Stimulated activated CD4-positive, alpha-beta T cell treated with anti-CD3 and anti-CD28 coated beads, Interleukin-12 subunit alpha, Interleukin-12 subunit beta, amount 100 ng/mL, for 4 hours (primary cell): Measurements from ENCODE around the gene KATNAL1.
A peak's percentile ranks its signal among the peaks of the same experiment; 100 is the strongest.

Experiments
- DNase-seq: peaks from one replicate; pipeline ENCODE4 v3.0.0-alpha.2; 2020

The KATNAL1 gene

DNA sequence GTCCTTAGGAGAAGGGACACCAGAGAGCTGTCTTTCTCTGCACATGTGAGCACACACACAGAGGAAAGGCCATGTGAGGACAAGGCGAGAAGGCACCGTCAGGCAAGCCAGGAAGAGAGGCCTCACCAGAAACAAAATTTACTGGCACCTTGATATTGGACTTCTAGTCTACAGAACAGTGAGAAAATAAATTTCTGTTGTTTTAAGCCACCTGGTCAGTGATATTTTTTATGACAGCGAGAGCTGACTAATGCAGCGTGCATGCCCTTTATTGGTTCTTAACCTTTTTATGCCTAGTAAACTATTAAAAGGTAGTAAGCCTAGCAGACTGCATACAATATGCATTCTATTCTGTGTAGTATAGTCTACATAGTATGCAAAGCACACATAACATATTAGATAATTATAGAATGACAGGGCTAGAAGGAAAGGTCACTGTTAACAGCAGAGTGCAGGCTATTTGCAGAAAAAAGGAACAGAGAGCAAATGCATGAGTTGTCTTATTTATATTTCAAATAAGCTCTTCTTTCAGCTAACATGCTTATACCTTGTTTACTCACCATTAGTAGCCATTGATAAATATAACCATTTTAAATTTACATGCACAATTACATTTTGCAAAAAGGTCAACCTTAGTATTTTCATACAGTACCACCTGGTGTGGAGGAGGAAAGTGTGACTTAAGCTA, 25.2 kb upstream of the KATNAL1 start:
- no peak for DNase-seq

DNA sequence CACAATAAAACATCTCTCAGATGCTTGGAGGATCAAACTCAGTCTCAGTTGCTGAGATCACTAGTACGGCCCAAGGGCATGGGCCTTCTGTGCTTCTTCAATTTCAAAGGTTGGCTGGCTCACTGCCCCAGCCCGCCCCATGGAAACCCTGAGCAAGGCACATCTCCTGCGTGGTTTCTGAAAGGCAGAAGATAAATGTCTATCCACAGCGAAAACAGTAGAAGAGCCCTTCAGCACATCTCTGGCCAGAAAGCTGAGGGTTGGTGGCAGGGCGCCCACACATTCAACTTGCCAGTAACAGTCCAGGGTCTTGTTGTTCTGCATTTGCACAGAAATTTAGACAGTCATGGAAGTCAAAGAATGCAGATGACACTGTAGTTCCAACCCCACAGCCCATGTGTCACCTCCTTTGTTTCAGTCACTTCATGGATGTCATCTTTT, 24.0 kb upstream of the KATNAL1 start:
- no peak for DNase-seq

DNA sequence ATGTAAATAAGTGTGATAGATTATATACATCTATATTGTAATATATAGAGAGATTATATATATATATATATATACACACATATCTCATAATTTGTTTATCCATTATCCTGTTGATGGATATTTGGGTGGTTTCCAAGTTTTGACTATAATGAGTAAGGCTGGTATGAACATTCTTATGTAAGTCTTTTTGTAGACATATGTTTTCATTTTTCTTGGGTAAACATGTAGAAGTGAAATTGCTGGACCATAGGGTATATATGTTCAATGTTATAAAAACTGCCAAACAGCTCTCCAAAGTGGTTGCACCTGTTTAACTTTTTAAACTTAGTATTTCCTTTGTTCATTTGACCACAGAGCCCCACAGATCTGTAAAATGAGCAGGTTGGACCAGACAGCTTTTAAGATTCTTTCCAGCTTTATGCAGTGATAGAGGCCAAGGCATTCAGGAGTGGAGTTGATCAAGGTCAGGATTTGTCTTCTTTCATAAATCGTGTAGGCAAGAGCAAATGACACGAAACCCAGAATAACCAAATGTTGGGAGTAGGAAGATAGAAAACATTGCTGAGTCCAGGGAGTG, 21.7 kb upstream of the KATNAL1 start:
- DNase-seq = no peak

DNA sequence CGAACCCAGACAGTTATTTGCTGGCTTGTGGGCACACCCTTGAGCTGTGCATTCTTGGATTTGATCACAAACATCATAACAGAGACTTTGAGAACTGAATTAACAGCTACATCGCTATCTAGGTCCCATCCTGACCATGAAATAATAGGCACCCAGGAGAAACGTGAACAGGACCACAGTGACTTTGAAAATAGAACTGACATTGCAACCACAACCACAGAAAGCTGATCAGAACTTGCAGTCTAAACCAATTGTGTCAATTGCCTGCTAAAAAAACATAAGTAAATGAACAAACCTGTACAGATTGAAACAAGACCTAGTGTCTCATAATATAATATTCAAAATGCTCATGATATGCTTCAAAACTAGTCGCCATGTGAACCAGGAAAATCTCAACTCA, 18.3 kb upstream of the KATNAL1 start:
- no peak for DNase-seq

DNA sequence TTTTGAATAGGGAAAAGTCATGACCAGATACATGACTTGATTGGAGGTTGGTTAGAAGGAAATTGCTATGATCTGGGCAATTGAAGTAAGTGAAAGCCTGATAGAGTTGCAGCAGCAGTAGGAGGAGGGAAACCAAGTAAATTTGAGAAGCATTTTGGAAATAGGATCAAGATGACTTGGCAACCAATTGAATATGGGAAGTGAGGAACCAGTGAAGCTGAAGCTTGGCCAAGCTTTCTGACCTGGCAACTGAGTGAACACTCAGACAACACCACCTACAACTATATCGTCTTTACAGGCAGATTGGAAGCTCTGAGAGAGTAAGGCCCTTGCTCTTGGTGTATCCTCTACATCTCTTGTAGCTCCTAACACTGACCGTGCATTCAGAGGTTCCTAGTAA, 16.2 kb upstream of the KATNAL1 start:
- DNase-seq = no peak

DNA sequence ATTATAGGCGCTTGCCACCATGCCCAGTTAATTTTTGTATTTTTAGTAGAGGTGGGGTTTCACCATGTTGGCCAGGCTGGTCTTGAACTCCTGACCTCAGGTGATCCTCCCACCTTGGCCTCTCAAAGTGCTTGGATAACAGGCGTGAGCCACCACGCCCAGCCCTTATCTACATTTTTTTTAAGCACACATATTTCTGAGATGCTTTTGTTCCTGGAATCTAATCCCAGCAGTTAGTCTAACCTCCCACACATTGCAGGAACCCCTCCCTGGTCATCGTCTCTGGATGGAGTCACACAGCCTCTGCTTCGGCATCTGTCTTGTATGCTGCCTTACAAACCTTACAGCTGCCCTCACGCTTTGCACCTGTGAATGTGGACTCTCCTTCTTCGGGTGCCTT, 15.1 kb upstream of the KATNAL1 start:
- DNase-seq = no peak

DNA sequence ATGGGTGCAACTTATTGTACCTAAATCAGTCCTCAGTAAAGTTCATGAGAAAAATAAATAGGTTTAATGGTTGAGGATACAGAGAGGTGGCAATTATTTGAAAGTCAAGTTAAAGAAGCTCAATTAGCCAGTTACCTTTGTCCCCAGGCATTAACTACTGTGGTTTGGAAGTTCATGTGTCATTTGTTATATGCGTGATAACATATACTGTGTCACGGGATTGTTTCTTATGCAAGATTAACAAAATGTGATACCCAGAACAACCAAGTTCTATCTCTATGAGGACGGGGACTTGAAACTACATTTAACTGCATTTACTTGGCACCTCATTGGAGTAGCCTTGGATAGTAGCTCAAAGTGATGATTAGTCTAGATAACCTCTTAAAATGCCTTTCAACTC, 13.9 kb upstream of the KATNAL1 start:
- no peak for DNase-seq

DNA sequence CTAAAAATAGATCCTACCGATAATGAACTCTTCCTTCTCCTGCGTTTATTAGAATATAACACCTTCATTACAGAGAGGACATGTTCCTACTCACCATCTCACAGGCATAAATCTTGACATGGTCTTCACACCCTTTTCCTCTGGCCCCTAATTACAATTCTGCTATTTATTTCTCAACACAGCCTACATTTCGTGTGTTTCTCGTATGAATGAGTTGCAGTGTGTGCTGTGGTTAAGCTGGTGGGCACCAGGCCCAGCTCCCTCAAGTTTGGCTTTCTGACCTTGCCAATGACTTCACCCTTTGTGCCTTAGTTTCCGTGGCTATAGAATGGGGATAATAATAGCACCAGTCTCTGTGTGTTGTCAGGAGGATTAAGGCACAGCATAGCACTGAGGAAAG, 12.3 kb upstream of the KATNAL1 start:
- DNase-seq = no peak

DNA sequence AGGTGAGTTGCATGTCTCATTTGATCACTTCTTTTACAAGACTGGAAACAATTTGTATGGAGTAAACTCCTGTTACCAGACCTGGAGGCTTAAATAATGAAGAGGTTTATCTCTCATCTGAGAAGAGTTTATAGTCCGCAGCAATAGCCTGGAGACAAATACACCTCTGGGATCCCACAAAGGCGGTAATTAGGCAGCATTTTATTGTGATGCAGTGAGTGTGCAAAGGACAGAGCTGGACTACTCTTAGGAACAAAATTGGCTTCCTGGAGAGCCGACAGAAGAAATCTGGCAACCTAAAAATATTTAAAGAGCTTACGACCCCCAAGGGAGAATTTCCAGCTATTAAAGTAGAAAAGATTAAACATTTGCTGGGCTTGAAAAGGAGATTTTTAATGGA, 11.8 kb upstream of the KATNAL1 start:
- DNase-seq = no peak

DNA sequence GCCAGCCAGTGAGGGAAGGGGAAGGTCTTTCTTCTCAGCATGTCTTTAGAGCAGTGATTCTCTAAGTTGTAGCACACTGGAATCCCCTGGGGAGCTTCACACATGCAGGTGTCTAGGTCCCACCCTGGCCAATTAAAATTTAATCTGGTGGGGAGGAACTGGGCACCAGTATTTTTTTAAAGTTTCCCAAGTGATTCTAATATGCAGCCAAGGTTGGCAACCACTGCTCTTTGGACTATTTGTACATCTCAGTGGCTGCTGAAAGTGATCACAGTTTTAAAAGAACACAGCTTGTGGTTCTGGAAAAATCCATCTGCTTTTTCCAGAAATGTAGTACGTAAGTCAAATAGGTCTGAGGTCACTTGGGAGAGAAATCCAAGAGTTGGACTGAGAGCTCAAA, 10.7 kb upstream of the KATNAL1 start:
- no peak for DNase-seq

DNA sequence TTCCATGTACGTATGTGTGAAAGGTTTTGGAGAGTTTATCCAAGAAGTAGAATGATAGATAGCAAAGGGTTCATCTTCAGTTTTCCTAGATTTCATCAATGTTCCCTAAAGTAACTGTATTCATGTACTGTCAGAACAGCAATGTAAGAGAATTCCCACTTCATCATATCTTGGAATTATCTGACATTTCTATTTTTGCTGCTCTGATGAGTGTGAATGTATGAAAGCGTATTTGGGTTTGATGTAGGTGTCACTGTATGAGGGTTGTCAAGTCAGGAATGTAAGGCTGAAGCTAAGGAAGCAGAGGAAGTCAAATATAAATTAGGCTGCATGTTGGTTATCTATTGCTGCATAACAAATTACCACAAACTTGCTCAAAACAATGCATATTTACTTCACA, 7.2 kb upstream of the KATNAL1 start:
- no peak for DNase-seq

DNA sequence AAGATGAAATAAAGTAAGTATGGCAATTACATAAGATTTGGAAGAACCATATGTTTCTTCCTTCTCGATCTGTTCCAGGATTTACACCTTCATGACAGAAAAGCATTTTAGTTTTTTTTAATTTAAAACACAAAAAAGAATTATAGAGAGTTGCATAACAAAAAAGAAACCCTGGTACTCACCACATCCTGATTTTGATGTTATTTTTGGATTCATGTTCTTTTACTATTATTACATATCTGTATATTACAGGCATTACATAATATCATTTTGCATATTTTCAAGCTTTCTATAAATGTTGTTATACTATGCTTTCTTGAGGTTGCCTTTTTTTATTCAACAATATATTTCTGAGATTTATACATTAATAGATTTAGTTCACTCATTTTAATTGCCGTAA, 6.7 kb upstream of the KATNAL1 start:
- no peak for DNase-seq

DNA sequence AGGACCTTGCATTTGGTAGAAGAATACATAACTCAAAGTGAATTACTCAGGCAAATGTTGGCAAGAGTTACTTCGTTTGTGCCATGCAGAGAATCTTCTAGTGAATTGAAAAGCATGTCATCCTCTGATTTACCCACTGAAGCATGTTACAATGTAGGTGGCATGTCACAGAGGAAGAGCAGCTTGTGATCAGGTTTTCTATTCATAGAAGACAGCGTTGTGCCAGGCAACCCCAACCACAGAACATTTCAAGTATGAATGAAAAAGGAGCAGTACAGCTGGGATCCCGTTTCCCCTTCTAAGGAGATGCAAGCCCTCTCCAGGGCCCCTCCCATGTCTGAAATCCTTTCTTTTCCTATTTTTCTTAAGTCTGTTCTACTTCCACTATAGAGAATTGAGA, 6.0 kb upstream of the KATNAL1 start:
- DNase-seq = no peak

DNA sequence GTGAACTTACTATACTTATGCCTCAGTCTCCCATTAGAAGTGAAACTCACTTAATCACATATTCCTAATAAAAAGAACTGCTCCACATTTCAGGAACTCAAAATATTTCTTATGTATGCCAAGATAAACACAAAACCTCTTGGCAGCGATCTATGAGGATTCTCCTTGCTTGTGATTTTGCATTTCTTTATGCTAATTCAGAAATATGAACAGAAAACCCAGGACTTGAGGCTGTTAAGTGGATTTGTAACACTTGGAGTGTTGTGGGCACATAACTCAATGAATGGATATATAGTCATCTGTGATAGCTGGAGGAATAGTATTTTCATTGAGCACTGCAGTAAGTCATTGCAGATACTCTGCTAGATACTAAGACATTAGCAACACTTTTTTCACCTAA, 5.6 kb upstream of the KATNAL1 start:
- no peak for DNase-seq

DNA sequence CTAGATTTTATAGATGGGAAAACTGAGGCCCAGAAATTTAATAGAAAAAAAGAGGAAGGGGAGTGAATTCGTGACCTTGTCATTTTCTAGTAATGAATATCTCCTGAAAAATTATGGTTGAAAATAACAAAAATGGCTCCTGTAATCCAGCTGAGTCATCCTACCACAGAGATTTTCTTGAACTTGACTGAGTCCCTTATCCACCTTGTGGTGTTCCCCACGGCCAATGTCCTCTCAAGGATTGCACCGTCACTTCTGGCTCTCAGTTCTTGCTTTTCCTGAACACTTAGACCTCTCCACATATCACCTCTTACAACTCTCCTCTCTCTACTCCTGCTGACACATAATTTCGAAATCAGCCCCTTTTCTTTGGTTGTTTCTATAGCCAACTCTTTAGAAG, 1.2 kb upstream of the KATNAL1 start:
- no peak for DNase-seq

DNA sequence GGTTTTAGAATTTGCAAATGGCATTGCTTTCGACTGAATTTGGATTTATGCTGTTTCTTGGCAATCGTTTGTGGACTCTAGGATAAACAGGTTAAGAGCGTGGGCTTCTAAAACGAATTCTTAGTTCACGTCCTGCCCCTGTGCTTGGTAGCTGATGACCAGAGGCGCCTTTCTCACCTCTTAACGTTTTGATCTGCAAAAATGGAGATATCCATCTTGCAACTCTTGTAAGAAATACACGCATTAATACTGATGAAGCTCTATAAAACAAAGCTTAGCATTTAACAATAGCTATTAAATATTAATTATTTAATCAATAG, 580 bp upstream of the KATNAL1 start:
- no peak for DNase-seq

DNA sequence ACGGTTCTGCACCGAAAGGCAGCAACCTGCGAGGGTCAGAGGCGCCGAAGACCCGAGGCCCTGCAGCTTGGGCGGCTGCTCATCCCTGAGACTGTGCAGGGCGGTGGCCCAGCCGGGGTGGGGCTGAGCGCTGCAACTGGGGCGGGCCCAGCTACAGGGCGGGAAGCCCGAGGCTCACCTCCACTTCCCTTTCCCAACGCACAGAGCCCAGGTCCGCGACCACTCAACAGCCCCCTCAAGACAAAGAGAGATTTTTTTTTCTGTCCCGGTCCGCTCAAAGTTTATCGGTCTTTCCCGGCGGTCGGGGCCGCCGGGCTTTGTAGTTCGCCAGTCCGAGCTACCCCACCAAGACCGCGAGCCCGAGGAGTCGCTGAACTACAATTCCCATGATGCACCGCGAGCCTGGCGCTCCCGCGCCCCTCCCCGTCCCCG, 573 bp downstream of the KATNAL1 start:
- peak; percentile 90 for DNase-seq

DNA sequence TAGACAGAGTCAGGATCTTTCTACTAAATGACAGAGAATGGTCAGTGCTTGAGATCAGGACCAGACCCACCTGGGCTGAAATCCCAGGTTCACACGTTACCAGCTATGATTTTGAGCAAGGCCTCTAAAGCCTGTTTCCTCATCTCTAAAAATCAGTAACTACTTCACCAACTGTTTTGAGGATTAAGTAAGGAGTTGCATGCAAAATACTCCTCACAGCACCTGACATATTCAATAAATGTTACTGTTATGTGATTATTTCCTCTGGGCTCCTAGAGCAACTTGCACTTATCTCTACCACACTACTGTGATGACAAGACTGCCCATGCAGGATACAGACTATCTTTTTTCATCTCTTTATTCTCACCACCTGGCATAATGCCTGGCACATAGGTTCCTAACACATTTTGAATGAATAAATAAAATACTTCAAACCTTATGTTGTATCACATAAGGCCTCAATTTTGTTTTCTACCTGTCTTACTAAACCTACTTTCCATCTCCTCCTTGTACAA, 1.8 kb downstream of the KATNAL1 start:
- DNase-seq = no peak

DNA sequence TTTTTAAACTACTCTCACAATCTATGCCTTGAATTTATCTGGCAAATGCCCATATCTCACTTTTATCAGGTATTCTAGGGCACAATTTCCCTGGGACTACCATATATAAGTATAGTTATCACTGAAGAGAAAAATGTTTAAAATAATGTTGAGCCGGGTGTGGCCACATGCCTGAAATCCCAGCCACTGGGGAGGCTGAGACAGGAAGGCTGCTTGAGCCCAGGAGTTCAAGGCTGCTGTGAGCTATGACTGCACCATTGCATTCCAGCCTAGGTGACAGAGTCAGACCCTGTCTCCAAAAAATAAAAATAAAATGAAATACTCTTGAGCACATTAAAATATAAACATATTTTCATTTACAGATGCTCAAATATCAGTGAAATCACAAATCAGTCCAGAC, 4.1 kb downstream of the KATNAL1 start:
- no peak for DNase-seq

DNA sequence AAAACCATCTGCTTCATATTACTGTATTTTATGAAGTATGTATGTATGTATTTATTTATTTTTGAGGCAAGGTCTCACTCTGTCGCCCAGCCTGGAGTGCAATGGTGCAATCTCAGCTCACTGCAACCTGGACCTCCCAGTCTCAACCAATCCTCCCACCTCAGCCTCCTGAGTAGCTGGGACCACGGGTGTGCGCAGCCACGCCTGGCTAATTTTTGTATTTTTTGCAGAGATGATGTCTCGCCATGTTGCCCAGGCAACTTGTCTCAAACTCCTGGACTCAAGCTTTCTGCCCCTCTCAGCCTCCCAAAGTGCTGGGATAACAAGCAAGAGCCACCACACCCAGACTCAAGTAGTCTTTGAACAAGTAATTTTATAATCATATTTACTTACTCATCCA, 5.5 kb downstream of the KATNAL1 start:
- no peak for DNase-seq

DNA sequence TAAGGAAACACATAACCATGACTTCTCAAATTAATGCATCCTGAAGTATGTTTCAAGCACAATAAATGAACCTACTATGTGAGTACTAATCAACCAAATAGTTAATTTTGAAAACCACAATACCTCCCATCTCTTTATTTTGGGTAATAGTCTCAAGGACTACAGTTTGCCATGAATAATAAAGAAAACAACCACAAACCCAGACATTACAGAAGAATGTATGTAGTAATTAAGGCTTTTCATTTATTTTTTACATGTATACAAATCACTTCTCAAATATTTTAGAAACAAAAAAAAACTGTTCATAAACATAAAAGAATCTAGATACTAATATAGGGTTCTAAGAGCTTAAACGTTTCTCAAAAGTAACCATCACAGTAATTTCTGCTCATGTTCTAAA, 6.8 kb downstream of the KATNAL1 start:
- DNase-seq = no peak

DNA sequence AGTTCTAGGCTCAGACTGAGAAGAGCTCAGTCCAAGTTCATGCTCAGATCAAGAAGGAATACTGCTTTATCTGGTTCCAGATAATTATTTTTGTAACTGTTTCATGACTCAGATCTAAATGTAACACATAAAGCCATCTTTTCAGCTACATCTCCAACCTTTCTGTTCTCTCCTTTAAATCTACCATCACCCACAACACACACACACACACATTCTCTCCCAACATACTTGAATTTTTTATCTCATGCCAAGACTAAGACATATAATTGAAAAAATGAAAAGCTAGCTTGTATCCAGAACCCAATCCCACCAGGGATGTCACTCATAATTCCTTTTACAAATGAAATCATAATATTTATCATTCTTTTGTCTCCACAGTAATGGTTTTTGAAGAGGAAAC, 7.6 kb downstream of the KATNAL1 start:
- DNase-seq = no peak

DNA sequence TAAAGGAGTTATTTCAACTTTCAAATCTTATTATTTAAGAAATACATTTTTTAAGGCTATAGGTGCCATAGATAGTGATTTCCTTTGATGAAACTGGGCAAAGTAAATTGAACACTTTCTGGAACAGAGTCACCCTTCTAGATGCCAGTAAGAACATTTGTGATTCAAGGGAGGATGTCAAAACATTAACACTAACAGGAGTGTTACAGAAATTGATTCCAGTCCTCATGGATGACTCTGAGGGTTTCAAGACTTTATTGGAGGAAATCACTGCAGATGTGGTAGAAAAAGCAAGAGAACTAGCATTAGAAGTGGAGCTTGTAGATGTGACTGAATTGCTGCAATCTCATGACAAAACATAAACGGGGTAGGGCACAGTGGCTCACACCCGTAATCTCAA, 12.2 kb downstream of the KATNAL1 start:
- DNase-seq = no peak

DNA sequence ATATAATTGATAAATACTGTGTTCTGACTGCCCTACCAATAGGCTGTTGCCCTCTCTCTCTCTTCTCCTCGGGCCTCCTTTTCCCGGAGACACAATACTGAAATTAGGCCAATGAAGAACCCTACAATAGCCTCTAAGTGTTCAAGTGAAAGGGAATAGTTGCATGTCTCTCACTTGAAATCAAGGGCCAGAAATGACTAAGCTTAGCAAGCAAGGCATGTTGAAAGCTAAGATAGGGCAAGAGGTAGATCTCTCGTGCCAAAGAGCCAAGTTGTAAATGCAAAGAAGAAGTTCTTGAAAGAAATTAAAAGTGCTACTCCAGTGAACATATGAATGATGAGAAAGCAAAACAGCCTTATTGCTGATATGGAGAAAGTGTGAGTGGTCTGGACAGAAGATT, 13.3 kb downstream of the KATNAL1 start:
- no peak for DNase-seq

DNA sequence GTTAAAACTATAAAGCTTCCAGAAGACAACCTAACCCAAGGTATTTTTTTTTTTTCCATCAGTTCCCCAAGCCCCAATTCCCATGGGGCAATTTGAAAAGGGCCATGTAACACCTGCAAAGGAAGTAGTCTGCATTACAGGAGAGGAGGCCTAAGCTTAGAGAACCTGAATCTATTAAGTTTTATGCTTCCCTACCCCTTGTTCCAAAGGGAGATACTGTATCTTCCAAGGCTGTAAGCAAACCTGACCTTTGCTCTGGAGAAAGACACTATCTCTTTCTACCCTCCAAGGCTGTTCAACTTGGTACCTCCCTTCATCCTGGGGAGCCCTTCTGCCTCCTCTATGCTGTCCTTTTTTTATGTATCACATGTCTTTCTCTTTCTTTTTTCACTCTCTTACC, 15.0 kb downstream of the KATNAL1 start:
- DNase-seq = no peak
